ENCODE data around the gene DIPK1C.

The DIPK1C gene

GRCh38 chr18:74459889-74460288, 2.8 kb upstream of the DIPK1C start:
- DNase-seq (ENCODE audit: low read depth), result no peak
- no peak overlapping the region for H3K4me3 ChIP-seq (ENCODE audit: low read depth, low read length)
- TF ChIP-seq, protein P1, sequence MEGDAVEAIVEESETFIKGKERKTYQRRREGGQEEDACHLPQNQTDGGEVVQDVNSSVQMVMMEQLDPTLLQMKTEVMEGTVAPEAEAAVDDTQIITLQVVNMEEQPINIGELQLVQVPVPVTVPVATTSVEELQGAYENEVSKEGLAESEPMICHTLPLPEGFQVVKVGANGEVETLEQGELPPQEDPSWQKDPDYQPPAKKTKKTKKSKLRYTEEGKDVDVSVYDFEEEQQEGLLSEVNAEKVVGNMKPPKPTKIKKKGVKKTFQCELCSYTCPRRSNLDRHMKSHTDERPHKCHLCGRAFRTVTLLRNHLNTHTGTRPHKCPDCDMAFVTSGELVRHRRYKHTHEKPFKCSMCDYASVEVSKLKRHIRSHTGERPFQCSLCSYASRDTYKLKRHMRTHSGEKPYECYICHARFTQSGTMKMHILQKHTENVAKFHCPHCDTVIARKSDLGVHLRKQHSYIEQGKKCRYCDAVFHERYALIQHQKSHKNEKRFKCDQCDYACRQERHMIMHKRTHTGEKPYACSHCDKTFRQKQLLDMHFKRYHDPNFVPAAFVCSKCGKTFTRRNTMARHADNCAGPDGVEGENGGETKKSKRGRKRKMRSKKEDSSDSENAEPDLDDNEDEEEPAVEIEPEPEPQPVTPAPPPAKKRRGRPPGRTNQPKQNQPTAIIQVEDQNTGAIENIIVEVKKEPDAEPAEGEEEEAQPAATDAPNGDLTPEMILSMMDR (IDR thresholded peaks at IDR 0.05; ENCODE audit: insufficient read depth, low read depth, low read length, missing control alignments), result no peak

GRCh38 chr18:74457725-74458421, 765 bp upstream of the DIPK1C start:
- H3K4me3 ChIP-seq (ENCODE audit: low read depth, low read length), result no peak overlapping the region
- DNase-seq (ENCODE audit: low read depth), result no peak
- TF ChIP-seq, protein P1 (IDR thresholded peaks at IDR 0.05; ENCODE audit: insufficient read depth, low read depth, low read length, missing control alignments), result no peak

DNA sequence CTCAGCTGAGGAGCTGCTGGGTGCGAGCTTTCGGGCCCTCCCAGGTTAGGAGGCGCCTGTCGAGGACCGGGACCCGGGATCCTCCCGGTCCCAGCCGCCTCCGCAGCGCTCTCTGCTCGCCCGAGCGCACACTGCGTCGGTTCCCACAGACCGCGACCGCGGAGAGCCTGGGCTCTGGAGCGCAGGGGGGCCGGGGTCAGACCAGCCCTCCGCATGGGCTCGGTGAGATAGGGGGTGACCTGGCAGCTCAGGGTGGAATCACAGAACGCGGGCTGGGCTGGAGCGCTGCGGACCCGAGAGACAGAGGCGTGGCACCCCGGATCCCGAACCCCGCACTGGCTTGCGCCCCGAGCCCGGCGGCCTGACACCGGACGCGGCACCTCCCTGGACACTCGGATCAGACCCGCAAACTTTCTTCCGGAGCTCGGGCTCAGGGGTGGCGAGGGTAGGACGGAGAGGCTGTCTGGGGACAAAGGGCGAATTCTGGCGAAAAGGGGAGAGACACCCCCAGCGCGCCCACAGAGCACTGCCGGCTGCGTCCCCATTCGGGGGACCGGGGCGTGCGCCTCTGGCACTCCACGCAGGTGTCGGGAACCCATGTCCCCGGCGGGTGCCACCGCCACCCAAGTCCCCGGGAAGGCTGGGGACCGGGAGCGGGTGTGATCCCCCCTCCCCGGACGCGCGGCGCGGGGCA, 612 bp downstream of the DIPK1C start:
- TF ChIP-seq, protein P1 (IDR thresholded peaks at IDR 0.05; ENCODE audit: insufficient read depth, low read depth, low read length, missing control alignments), result no peak
- H3K4me3 ChIP-seq (ENCODE audit: low read depth, low read length), result no peak overlapping the region
- DNase-seq (ENCODE audit: low read depth), result no peak

- H3K4me3 ChIP-seq (ENCODE audit: low read depth, low read length), result no peak overlapping the region
- TF ChIP-seq, protein P1 (IDR thresholded peaks at IDR 0.05; ENCODE audit: insufficient read depth, low read depth, low read length, missing control alignments), result no peak
- DNase-seq (ENCODE audit: low read depth), result no peak
These were observed 1.1 kb downstream of the DIPK1C start for GRCh38 chr18:74456017-74456348.

- no peak overlapping the region for H3K4me3 ChIP-seq (ENCODE audit: low read depth, low read length)
- no peak for DNase-seq (ENCODE audit: low read depth)
- TF ChIP-seq, protein P1 (IDR thresholded peaks at IDR 0.05; ENCODE audit: insufficient read depth, low read depth, low read length, missing control alignments), result no peak
These were observed 1.7 kb downstream of the DIPK1C start for GRCh38 chr18:74455386-74455785.

- DNase-seq (ENCODE audit: low read depth), result no peak
- TF ChIP-seq, protein P1 (IDR thresholded peaks at IDR 0.05; ENCODE audit: insufficient read depth, low read depth, low read length, missing control alignments), result no peak
- H3K4me3 ChIP-seq (ENCODE audit: low read depth, low read length), result no peak overlapping the region
These were observed 2.8 kb downstream of the DIPK1C start for GRCh38 chr18:74454279-74454751.

Measured in GM12865 (cell line).